HG03571 (cell line): Measurements from ENCODE around the gene GLIPR2.
A peak's percentile ranks its signal among the peaks of the same experiment; 100 is the strongest.
"Not testable (repeated sequence)": the region's sequence is repeated elsewhere in the genome, so short reads cannot be mapped to it uniquely, and the experiment has no call there.

ENCODE experiments used
- ATAC-seq: cut with Tn5 transposase; IDR thresholded peaks from one replicate; pipeline ENCODE4 v1.9.1; 2021; ENCODE audit not compliant: unreplicated experiment

The GLIPR2 gene

DNA sequence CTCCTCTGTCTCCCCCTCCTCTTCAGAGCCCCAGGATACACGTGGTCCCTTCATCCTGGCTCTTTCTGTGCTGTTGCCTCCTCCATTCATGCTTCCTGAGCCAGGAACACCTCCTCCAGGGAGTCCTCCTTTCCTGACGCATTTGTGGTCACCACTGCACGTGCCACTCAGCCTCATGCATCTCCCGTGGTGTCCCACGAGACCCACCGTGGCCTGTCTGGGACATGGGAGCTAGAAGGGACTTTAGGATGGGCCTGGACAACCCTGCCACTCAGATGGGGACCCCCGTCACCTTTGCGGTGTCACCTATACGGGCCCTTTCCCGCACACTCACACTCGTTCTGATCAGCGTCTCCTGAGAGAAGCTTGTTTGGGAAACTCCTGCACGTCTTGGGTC is 6.7 kb downstream of the GLIPR2 start:
- ATAC-seq: no peak

DNA sequence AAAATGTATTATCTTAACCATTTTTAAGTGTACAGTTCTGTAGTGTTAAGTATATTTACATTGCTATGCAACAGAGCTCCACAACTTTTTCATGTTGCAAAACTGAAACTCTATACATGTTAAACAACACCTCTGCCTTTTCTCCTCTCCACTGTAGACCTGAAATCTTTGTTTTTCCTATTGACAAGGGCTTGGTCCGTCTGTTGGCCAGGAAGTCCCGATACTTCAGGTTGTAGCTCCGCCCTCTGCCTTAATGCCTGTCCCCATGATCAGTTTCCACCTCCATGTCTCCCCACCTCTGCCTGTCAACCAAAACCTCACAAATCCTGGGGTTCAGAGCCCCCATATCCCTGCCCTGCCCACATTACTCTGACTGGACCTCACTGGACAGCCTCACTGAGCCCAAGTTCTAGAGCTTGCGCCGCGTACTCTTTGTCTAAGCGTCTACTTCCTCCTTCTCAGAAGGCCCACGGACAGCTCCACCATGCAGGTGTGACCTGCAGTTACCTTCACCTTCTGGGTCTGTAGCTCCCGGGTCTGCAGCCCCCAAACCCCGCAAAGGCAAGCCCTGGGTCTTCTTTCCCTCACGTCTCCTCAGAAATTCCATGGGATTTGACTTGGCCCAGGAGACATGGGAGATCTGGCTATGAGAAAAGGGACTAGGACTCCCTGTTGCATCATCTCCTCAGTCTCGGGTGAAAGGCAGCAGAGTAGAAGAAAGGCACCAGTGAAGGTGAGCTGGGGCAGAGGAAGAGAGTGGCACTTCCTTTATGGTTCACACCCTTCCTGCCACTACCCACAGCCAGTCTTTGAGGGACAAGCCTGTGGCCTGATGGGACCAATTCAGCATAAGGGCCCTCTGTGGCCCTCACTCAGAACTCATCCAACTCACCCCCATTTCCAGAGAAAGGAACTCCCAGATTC is 8.0 kb downstream of the GLIPR2 start:
- ATAC-seq: no peak

DNA sequence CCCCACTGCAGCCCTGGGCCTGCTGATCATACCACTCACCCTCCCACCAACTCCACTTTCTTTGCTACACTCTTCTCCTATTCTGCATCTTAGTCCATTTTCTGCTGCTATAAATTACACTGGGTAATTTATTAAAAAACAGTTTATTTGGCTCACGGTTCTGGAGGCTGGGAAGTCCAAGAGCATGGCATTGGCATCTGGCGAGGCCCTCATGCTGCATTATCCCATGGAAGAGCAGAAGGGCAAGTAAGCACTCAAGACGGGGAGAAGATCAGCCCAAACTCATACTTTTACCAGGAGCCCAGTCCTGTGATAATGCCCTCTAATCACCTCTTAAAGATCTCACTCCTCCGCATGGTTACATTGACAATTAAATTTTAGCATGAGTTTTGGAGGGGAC is 9.4 kb downstream of the GLIPR2 start:
- no peak for ATAC-seq

DNA sequence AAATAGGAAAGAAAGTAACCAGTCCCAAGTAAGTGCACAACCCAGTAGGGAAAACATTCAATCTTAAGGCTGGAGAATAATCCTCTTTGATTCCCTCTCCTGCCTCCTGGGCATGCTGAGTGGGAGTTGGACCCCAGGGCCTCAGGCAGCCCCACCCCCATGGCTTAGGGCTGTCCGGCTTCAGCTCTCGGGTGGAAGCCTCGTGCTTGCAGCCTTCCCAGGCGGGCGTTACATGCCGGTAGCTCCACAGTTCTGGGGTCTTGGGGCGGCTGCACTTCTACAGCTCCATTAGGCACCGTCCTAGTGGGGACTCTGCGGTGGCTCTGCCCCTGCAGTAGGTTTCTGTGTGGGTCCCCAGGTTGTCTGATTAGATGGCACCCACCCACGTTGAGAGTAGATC is 10.1 kb downstream of the GLIPR2 start:
- no peak for ATAC-seq

DNA sequence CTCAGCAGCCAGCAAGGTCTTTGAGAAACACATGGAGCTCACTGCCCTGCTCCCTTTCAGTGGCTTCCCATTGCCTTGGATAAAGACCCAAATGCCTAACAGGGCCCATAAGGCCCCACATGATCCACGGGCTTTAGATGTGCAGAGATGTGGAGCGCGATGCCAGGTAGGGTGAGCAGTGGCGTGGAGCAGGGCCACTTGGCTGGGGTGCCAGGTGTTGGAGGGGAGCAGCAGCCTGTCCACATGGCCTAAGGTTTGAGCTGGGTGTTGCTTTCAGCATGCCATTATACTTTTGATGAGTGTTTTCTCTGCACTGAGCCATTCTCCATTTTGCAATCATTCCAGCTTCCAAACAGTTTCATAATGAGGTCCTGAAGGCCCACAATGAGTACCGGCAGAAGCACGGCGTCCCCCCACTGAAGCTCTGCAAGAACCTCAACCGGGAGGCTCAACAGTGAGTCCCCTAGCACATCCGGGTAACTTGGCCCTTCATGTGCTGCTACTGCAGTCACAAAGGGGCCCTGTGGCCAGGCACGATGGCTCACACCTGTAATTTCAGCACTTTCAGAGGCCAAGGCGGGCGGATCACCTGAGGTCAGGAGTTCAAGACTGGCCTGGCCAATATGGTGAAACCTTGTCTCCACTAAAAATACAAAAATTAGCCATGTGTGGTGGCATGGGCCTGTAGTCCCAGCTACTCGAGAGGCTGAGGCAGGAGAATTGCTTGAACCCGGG is 11.1 kb downstream of the GLIPR2 start:
- ATAC-seq: no peak

DNA sequence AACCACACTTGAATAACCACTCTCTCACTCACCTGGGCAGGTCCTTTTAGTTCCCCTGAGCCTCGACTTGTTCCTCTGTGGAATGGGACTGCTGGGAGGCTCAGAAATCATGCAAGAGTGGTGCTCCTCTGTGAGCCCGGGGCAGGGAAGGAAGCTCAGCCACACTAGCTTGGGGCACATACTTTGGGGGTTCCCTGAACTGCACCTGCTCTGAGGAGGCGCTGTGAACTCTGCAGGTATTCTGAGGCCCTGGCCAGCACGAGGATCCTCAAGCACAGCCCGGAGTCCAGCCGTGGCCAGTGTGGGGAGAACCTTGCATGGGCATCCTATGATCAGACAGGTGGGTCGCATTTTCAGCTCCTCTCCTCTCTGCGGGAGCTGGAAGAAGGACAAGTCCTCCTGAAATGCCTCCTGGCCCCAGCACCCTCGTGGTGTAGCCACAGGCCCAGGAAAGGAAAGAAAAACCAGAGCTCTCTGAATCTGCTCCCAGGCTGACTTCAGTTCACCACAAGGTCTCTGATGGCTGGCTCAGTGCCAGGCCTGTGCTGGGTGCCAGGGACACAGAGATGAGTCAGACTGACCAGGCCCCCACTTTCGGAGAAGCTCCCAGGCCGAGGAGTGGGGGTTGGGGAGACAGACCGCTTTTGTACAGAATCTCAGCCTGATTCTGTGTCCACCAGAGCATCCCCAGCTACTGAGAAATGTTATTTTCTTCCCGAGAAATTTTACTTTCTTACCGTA is 11.9 kb downstream of the GLIPR2 start:
- ATAC-seq: peak; percentile 34

DNA sequence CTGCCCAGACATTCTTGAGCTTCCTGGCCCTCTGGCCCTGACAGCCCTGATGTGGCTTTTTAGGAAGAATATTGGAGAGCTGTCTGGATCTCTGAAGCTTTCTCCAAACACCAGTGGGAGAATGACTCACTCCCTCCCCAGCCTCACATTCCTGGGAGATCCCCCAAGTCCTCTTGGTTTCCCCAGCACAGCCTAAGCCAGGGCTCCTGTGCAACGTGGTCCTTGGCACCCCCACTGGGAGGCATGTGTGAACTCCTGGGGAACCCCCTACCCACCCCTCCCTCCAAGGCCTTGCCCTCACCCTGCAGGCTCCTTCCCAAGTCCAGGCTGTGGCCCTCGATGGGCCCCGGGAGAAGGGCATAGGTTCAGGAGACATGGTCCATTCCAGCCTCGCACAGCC is 12.7 kb downstream of the GLIPR2 start:
- ATAC-seq: no peak

DNA sequence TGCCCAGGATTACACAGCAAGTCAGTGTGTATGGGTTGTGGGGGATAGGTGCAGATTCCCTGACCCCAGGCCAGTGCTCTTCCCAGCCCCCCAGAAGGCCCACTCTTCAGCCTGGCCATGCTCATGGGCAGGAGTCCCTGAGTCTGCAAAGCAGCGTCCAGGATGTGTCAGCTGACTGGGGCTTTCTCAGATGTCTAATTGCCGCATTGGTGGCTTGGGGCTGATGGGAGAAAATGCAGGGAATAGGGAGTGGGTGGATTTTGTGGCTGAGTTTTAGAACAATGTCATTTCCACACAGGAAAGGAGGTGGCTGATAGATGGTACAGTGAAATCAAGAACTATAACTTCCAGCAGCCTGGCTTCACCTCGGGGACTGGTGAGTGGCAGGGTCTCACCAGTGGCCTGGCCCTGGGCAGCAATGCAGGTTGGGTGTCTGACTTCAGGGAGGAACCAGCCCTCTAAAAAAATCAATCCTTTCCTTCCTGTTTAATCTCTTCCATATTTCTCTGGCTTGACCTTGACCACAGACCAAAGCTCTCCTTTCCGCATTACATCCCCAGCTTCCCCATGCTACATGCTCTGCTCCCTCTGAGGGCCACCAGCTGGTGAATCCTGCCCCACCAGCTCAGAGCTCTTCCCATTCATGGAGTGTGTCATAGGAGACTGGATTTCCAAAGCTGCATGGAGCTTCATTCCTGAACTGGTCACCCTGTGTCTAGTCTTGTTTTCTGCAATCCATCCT is 14.2 kb downstream of the GLIPR2 start:
- ATAC-seq: no peak

DNA sequence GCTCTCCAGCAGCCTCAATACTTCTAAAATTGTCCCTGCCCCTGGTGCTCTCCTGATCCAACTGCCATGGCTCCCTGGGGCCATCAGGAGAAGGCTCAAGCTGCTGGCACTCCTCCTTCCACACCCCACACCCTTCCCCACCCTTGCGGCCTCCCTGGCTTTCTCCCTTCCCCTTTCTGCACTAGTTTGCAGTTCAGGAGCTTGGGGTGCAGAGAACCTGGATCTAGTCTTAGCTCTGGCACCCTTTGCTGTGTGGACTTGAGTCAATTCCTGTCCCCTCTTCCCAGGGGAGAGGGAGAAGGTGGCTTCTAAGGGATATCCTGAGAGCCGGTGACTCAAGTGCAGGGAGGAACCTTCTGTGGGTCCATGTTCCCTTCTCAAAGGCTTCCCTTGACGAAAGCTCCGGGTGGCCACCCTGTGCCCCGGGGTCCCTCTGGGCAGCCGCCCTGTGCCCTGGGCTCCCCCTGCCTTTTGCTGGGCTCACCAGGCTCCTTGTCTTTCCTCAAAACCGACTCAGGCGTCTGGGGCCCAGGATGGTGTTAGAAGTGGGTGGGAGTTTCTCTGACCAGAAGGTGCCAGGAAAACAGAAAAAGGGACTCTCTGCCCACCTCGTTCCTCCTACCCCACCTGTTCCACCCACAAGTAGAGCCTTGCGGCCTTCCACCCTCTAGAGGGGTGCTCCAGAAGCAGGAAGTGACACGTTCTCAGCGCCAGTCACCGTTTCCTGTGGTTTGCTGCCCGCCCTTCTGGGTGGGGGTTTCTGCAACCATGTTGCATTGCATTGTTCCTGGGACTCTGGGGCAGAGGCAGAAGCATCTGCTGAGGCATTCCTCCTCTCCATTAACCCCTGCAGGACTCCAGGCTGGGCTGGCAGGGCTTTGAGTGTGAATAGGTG is 15.0 kb downstream of the GLIPR2 start:
- ATAC-seq: peak; percentile 80

DNA sequence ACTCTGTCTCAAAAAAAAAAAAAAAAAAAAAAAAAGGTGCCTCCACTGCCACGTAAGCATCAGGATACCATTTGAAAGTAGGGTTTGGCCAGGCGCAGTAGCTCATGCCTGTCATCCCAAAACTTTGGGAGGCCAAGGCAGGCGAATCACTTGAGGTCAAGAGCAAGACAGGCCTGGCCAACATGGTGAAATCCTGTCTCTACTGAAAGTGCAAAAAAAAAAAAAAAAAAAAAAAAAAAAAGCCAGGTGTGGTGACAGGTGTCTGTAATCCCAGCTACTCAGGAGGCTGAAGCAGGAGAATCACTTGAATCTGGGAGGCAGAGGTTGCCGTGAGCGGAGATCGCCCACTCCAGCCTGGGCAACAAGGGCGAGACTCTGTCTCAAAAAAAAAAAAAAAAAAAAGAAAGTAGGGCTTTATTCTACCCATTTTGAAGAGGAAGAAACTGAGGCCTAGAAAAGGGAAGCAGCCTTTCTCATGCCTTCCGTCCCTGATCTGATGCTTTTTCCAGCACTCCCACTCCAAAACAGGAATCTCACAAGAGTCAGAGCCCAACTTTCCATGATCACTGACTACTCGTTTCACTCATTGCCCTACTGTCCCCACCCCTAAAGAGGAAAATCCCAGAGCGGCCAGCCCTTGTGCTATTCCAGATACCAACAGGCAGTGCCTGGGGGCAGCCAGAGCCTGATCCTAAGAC is 16.4 kb downstream of the GLIPR2 start:
- no peak for ATAC-seq

DNA sequence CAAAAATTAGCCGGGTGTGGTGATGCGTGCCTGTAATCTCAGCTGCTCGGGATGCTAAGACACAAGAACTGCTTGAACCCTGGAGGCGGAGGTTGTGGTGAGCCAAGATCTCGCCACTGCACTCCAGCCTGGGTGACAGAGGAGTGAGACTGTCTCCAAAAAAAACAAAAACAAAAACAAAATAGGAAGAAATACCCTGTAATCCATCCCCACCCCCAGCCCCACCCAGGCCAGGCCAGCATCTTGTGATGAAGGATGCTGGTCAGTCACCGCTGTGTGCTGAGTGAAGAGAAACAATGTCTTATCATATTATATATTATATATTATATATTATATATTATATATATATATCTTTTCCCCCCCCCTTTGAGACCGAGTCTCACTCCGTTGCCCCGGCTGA is 17.2 kb downstream of the GLIPR2 start:
- ATAC-seq: no peak

DNA sequence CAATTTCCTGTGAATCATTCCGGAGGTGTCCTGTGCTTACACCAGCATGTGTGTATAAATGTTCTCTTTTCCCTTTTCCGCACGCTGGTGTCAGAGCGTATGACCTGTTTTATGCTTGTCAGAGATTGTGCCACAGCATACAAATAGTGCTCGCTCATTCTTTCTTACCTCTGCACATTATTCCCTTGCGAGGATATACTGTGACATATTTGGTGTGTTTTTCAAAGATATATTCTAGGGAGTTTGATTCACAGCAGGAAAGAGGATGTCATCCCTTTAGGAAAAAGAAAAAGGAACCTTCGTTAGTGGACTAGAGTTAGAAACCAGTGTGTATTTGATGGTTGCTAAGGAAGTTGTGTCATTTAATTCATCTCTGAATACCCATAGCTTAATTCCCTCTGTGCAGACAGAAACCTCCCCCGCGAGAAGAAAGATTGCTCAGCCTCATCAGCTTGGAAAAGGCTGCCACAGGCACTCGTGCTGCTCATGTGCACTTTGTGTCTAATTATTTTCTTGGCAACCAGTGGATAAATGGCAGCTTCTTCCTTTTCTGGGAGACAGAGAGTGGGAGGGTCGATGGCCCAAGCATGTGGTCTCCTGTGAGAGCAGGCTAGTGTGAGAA is 17.9 kb downstream of the GLIPR2 start:
- no peak for ATAC-seq

DNA sequence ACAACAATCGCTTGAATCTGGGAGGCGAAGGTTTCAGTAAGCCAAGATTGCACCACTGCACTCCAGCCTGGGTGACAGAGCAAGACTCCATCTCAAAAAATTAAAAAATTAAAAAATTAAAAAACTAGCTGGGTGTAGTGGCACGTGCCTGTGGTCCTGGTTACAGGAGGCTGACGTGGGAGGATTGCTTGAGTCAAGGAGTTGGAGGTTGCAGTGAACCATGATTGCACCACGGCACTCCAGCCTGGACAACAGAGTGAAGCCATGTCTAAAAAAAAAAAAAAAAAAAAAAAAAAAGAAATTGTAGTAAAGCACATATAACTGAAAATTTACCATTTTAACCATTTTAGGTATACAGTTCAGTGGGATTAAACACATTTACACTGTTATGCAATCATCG is 19.6 kb downstream of the GLIPR2 start:
- ATAC-seq: no peak

DNA sequence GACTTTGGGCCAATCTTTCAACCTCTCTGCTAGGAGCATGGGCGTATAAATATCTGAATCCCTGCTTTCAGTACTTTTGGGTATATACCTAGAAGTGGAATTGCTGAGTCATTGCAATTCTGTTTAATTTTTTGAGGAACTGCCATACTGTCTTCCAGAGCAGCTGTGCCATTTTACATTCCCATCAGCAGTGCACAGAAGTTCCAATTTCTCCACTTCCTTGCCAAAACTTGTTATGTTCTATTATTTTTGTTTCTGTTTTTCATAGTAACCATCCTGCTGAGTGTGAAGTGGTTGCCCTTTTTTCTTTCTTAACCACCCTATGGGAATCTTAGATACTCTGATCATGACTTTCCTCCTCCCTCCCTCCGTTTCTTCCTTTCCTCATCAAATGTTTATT is 21.6 kb downstream of the GLIPR2 start:
- ATAC-seq: no peak

DNA sequence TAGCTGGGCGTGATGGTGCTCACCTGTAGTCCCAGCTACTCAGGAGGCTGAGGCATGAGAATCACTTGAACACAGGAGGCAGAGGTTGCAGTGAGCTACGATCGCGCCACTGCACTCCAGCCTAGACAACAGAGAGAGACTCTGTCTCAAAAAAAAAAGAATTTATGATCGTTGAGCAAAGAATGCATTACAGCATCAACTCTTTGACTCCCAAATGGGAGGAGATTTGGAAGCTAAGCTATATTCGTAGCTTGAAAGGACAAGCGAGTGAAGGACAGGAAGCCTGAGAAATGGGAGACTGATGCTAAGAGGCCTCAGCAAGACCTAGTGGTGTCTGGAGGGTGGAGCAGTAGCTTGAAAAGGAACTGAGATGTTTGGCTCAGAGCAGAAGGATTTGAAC is 22.4 kb downstream of the GLIPR2 start:
- ATAC-seq: no peak

DNA sequence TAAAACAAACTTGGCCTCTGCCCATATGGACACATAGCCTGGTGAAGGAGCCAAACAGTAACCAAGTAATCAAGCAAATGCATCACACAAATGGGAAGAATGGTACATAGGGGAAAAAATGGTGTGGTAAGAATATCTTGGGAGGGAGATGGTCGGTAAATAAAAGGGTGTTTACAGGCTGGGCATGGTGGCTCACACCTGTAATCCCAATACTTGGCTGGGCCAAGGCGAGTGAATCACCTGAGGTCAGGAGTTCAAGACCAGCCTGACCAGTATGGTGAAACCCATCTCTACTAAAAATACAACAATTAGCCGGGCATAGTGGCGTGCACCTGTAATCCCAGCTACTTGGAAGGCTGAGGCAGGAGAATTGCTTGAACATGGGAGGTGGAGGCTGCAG is 23.0 kb downstream of the GLIPR2 start:
- not testable (repeated sequence) for ATAC-seq

DNA sequence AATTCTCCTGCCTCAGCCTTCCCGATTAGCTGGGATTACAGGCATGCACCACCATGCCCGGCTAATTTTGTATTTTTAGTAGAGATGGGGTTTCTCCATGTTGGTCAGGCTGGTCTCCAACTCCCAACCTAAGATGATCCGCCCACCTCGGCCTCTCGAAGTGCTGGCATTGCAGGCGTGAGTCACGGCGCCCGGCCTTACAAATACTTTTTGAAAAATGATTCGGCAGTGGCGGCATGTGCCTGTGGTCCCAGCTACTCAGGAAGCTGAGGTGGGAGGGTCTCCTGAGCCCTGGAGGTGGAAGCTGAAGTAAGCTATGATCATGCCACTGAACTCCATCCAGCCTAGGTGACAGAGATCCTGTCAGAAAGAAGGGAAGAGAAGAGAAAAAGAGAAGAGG is 23.6 kb downstream of the GLIPR2 start:
- not testable (repeated sequence) for ATAC-seq

DNA sequence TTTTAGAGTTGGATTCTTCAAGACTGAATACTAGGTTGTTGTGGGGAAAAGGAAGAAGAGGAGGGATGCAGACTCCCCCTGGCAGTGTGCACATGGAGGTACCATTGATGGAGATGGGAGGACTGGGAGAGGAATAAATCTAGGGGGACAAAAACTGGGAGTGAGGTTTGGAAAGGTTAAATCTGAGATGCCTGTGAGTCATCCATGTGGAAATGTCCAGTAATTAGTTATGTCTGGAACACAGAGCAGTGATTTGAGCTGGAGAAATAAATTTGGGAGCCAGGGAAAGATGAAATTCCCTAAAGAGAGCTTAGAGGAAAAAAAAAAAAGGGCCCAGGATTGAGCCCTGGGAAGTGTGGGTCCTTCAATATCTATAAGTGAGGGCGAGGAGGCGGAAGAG is 24.7 kb downstream of the GLIPR2 start:
- no peak for ATAC-seq

DNA sequence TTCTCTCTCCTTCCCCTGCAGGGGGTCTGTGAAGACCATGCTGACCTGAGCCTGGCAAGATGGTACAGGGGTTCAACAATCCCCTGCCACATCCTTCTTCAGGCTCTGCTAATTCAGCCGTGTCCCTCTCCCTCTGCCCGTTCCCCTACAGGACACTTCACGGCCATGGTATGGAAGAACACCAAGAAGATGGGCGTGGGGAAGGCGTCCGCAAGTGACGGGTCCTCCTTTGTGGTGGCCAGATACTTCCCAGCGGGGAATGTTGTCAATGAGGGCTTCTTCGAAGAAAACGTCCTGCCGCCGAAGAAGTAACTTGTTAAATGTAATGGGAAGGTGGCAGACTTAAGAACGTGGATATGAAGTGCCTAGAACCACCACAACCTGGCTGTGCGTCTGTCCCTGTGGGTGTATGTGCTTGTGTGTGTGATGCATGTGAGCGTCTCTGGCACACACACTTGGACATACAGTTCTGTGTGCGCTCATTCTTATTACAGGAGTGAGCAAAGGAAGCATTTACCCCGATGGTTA is 25.7 kb downstream of the GLIPR2 start:
- ATAC-seq: no peak
